NCI-H2227 (cell line): ENCODE measurements around the gene ABAT.
"Not testable (repeated sequence)": the region's sequence is repeated elsewhere in the genome, so short reads cannot be mapped to it uniquely, and the experiment has no call there.

Experiments used
- DNase-seq: peaks from one replicate; lab custom pipeline; 2025; ENCODE audit not compliant: unreplicated experiment; lab: John Stamatoyannopoulos, UW

Gene ABAT

DNA sequence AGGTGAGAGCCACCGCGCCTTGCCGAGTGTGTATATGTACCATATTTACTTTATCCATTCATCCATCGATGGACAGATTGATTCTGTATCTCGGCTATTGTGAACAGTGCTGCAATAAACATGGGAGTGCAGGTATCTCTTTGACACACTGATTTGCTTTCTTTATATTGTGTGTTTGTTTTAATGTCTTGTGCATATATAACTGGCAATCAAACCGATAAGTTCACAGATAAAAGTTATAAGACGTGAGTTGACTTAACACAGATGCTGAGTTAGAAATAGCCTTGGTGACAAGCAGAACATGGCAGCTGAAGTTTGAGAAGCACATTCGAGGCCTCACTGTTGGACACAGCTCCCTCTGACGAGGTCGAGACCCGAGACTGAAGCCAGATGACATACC is 99.8 kb downstream of the ABAT start:
- DNase-seq, result no peak

DNA sequence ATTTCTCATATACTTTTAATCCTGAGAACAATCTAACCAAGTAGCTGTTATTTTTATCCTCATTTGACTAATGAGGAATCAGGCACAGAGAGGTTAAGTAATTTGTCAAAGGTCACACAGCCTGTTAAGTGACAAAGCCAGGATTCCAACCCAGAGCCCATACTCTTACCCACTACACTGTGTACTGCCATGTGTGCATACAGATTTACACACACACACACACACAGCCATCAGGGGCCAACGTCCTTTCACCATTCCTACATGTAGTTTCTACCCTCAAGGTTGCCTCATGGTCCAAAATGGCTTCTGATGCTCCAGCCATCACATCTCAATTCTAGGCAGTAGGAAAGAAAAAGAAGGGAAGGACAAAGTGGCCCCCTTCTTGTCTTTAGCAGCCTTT is 100.9 kb downstream of the ABAT start:
- DNase-seq, result no peak

DNA sequence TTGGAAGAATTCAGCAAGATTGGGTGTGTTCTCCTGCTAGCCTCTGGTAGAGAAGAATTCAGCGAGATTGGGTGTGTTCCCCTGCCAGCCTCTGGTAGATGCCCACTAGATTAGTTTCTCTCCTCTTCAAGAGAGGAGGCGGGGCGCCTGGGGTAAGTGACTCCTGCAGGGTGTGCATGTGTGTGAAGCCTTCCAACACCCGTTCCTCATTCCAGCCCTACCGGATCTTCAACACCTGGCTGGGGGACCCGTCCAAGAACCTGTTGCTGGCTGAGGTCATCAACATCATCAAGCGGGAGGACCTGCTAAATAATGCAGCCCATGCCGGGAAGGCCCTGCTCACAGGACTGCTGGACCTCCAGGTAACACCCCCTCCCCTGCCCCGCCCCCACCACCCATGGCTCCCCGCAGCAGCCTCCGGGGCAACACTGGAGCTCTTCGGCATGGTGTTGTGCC is 101.7 kb downstream of the ABAT start:
- DNase-seq, result no peak

GRCh38 chr16:8777217-8777616 is 102.8 kb downstream of the ABAT start:
- no peak for DNase-seq

DNA sequence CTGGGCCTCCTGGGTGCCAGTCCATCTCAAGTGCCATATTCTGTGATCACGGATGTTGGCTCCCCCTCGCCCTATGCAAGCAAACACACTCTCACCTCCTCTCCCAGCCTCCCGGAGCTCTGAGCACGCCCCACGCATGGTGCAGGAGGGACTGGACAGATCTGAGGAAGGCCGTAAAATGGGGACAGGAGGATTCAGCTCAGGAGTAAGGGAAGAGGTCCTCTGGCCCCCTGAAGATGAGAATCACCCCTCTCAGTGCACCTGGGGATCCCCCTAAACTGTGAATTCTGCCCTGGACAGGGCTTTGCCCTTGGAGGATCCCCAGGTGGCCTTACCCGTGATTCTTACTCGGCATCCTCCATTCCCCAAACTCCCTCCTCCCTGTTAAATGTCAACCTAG is 107.4 kb downstream of the ABAT start:
- DNase-seq, result no peak

DNA sequence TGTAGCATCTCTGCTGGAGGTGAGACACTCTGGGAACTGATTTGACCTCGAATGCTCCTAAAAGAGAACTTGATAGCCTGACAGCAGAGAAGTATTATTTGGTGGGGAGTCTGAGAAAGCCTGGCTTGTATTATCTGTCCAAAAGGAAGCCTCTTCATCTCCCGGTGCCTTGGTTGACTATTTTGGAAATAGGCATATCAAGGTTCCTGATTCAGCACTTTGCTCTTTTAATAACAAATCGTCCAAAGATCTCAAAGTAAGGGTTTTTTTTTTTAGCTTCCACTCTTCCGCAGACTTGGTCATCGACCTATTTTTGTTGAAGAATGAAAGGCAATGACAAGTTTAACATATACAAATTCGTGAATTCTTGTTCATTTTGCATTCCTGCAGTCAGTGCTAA is 108.3 kb downstream of the ABAT start:
- DNase-seq, result no peak

- DNase-seq, result no peak
Observed at GRCh38 chr16:8785408-8785807, 111.0 kb downstream of the ABAT start.

DNA sequence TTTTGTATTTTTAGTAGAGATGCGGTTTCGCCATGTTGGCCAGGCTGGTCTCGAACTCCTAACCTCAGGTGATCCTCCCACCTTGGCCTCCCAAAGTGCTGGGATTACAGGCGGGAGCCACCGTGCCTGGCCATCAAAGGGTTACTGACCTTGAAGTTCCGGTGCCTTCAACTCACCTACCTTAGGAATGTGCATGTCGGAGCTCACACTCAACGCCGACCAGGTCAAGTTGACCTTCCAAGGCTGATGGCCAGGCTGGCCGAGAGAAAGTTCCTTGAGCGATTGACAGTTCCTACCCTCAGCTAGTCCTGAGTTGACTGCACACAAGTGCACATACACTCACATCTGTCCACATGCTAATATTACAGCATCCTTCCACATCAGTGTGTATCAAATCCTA is 111.9 kb downstream of the ABAT start:
- DNase-seq, result not testable (repeated sequence)

GRCh38 chr16:8788578-8789172 is 114.3 kb downstream of the ABAT start:
- DNase-seq, result no peak

- peak; percentile 28 for DNase-seq
Observed at GRCh38 chr16:8795091-8795490, 120.7 kb downstream of the ABAT start.

- DNase-seq, result no peak
Observed at GRCh38 chr16:8795818-8796217, 121.4 kb downstream of the ABAT start.

DNA sequence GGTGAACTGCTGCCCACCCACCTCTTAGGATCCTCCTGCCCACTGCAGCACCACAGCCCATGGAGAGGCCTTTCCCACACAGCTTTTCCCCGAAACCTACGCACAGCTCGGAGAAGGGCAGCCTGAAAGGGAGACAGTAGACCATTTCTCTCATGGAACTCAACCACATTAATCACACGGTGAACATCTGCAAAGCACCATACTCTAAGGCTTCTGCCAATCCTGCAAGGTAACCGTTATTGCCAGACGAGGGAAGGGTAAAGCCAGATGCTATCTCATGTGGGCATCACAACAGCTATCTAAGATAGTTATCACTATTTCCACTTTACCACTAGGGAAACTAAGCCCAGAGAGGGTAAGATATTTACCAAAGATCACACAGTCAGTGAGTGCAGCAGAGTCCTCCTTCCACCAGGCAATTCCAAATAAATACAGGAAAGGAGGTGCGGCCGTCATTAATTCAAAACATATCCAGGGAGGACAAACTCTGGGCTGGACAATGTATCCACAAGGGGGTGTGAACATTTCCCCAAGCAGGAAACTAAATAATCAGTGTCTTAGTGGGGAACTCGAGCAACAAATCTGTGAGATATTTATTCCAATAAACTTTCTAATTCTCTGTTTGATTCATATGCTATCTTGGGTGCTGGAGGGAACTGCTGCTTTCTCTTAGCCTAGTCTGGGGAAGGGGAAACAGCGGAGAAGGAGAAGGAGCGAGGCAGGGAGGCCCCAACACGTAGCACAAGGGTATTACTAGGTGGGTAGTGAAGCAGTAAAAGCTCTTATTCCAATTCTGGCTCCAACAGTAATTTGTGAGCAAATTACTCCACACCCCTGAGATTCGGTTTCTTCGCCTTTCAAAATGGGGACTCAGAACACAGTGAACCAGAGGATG is 122.3 kb downstream of the ABAT start:
- DNase-seq, result no peak

DNA sequence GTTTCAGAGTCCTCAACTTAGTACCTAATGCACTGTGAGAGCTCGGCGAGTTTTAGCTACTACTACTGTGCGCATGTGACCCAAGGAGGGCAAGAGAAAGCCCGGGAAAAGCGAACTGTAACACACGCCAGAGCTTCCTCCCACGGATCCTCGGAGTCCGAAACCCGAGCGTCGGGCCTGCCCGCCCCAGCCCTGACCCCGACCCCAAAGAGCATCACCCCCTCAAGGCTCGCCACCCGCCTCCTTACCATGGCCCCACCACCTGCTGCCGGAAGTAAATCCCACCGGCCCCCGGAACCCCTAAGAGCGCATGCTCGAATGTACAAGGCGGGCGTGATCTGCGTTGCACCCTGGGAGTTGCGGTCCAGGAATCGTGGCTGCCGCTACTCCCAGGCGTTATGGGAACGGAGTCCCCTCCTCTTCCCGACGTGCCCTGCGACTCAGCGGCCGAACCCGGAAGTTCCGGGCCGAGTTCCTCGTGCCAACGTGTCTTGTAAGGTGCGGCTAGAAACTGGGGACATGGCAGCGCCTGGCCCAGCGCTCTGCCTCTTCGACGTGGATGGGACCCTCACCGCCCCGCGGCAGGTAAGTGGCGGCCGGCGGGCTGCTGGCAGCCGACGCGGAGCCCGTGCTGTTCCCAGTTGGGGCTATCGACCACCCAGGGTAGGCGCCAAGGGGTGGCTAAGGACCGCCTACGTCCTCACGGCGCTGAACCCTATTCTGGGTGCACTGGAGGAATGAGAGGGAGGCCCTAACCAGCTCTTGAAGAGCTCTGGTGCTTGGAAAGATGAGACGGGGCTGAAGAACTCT is 123.2 kb downstream of the ABAT start, which contains the start of the genes PMM2 and TMEM186:
TSS of gene PMM2 (plus strand) at position 476 of the 810 bp plus-strand sequence. CDS start at position 520, 44 bp downstream.
TSS of gene TMEM186 (minus strand) at position 276 of the 810 bp plus-strand sequence. CDS start at position 251, 25 bp downstream.
- DNase-seq, result peak; percentile 98

DNA sequence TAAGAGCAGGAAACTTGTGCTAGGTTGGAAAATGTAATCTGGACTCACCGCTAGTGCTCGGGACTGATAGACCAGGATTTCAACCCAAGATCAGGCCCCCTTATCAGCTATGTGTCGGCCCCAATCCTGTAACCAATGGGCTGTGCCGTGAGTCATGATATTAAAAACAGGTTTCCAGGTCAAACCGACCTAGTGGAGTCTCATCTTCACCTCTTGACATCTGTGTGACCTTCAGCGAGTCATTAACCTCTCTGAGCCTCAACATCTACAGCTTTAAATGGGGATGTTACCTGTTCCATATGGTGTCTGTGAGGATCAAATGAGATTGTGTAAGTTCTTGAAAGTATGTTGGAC is 123.7 kb downstream of the ABAT start:
- DNase-seq, result no peak

DNA sequence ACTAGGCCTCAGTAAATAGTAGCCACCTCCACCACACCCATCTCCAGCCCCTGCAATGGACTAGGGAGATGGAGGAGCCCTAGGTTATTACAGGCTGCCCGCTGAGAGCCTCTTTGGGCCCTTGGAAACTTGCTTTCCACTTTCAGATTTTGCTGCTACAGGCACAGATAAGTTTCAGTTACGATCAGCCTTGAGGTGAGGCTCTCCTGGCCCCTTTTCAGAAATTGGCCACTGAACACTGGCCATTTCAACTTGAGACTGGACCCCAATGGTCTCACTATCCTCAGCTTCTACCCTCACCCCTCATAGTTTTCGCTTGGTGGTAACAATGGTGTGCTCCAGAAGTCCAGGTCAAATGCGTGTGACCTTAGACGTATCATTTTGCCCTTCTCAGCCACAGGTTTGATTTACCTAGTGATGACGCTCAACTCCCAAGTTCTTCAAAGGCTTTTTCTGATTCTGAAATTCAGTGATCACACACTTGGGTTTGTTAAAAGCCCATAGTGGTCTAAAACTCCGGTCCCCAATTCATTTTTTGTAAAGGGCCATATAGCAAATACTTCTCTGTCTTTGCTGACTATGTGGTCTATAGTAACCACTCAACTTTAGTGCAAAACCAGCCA is 124.2 kb downstream of the ABAT start:
- DNase-seq, result no peak

- DNase-seq, result no peak
Observed at GRCh38 chr16:8801701-8802100, 127.3 kb downstream of the ABAT start.

GRCh38 chr16:8803733-8804132 is 129.3 kb downstream of the ABAT start:
- not testable (repeated sequence) for DNase-seq

DNA sequence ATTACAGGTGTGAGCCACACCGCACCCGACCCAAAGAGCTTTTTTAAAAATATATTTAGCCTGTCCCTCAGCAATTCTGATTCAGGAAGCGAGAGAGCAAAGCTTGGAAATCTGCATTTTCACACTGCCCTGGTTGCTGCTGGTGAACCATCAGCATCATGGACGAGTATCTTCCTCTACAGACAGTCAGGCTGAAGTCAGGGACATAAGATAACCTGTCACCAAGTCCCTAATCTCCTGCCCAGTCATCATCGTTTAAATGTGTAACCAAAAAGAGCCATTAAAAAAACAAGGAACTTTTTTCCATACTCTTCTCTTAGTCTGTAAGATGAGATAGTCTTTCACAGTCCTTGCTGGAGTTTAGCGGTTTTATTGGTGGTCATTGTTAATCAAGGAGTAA is 129.9 kb downstream of the ABAT start:
- no peak for DNase-seq

DNA sequence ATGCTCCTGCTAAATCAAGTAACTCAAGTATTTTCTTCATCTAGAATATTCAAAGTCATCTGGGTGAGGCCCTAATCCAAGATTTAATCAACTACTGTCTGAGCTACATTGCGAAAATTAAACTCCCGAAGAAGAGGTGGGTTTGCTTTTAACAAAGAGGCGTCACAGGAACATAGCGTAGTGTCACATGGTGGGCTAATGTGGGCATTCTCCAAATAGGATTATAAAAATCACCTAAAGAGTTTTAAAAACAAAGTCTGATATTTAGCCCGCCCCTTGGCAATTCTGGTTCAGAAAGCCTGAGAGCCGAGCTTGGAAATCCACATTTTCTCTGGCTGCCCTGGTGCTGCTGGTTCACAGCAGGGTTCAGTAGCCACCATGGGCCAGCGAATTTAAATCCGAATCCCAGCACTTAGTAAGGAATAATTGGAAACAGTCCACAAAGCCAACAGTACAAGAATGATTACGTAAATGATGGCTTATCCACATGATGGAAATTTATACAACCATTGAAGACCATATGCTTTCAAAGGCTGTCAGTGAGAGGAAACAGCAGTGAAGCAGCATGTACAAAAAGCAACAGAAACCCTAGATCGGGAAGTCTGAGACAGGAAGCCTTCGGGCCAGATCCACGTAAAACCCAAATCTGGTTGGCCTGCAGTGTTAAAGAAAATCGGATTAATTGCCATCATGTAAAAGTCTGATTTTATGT is 132.0 kb downstream of the ABAT start:
- no peak for DNase-seq

GRCh38 chr16:8807189-8807588 is 132.8 kb downstream of the ABAT start:
- no peak for DNase-seq
